Stimulated activated CD8-positive, alpha-beta memory T cell treated with anti-CD3 and anti-CD28 coated beads, Interleukin-12 subunit alpha, Interleukin-12 subunit beta, amount 100 ng/mL, for 1 hour (primary cell): Measurements from ENCODE around the gene KRT78.

Source experiments
- DNase-seq: peaks from one replicate; pipeline ENCODE4 v3.0.0-alpha.2; 2020; ENCODE audit warnings: low read depth

The KRT78 gene

DNA sequence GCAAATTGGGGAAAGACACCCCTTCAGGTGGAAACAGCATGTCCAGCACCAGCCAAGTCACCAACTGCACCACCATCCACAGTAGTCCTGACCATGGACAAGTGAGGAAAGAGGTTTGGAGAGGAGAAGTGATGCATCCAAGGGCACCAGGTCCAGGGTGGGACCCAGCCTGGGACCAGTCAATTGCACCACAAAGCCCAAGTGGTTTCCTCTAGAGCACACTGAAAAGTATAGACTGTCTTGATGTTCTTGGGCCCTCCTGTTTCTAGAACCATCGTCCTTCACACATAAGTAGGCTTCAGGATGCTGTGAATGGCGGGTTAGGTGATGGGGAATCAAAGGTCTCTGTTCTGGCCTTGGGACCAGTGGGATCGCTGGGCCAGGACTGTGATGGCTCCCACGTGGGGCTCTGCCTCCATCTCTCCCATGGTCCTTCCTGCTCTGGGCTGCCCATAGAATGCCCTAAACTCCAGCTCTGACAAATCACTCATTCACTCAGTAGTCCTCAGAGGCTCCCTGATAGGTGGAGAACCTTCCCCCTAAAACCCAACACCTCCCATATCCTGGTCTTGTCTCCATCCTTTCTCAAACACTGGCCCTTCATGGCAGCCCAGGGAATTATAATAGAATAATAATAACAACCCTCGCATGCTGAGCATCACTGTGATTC is 23.9 kb downstream of the KRT78 start:
- no peak for DNase-seq

DNA sequence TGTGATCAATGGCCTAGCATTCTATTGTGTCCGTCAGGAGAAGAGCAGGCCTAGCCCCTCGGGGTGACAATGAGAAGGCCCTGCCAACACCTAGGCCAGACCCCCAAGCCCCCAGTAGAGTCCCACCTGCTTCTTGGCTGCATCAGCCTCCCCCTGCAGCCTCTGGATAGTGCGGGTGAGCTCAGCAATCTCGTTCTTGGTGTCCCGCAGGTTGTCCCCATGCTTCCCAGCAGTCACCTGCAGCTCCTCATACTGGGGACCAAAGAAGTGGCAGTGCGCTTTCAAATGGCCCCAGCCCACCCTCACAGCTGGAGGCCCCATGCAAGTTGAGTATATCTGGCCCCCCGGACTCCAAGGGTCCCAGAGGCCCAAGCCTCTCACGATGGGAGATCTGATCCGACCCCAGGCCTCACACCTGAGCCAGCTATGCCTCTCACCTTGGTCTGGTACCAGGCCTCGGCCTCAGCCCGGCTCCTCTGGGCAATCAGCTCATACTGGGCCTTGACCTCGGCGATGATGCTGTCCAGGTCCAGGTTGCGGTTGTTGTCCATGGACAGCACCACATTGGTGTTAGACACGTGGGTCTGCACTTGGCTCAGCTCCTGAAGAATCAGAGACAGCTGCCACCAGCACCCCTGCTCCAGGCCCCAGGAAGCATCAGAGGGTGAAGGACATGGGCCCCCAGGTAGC is 24.9 kb downstream of the KRT78 start:
- DNase-seq: no peak

DNA sequence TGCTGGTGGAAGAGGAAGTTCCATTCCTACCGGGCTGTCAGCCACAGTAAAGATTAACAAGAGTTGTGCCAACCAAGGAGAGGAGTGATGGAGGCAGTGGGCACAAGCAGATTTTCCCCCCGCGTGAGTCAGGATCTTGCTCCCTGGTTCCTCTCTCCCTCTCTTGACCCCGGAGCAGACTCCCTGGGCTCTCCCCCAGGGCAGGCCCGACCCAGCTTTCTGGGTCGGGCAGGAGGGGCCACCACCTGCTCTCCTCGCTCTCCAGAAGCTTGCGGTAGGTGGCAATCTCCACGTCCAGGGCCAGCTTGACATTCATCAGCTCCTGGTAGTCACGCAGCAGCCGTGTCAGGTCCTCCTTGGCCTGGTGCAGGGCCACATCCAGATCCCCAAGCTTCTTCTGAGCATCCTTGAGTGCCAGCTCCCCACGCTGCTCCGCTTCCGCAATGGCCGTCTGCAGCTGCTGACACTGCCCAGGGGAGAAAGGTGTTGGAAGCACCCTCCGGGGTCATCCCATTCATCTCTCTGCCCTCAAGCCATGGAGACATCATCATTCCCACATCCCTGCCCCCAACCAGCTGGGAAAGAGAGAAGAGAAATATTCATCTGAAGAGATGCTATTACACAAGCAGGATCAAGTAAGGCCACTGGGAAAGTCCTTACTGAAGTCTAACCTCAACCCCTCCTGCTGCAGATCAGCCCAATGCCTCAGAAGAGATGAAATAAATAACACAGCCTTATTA is 25.9 kb downstream of the KRT78 start:
- no peak for DNase-seq

DNA sequence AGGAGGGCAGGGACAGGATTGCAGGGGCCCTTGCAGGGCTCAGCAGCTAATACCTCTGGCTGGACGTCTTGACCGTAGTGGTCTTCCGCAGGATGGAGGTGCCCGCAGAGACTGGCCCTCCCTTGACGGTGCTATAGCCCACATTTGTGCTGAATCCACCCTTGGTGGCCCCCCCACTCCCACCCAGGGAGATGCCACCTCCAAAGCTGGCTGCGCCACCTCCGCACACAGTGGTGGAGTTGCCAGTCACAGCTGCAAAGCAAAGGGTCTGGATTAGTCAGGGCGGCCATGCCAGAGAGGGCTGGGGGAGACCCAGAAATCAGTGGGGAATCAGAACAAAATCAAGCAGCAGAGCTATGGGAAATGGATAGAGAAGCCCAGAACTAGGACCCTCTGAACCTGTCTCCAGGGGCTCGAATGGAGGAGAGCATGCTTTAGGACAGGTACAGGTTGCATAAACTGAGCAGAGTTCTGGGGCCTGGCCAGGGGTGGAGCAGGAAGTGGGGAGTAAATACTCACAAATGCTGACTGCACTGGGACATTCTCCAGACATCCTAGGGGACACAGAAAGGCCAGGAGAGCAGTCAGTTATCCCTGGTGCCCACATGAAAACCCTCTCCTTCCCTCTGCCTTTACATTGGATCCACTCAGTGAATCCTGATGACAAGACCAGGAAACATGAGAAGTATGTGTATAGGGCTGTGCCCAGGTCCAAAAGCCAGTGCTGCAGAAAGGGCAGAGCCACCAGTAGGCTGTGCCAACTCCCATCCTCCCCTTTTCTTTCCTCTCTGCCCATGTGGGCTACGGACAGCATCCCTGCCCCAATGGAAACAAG is 26.8 kb downstream of the KRT78 start:
- DNase-seq: no peak

DNA sequence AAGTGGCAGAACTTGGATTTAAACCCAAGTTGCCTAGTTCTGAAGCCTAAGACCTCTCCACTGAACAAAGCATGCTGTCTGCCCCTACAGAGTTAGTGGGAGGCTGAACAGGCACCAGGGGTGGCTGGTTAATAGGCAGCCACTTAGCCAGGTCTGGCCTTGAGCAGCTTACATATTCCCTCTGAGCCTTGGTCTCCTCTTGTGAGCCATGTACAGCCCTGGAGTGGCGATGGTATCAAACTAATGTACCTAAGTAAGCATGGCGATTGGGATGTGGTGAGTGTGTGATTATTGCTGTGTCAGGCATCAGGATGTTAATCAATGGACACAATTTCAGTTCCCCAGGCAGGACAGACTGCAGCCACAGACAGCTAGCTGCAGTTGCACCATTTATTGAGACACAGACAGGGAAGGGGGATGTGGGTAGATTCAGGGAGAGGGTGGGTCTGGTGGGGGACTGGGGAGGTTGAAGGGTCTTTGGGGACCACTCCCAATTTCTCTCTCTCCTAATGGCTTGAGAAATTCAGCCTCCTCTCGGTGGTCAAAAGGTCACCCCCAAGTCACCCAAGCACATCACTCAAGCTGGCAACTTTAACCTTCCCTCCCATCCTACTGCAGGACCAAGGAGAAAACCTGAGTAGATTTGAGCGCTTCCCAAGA is 27.6 kb downstream of the KRT78 start:
- DNase-seq: no peak

DNA sequence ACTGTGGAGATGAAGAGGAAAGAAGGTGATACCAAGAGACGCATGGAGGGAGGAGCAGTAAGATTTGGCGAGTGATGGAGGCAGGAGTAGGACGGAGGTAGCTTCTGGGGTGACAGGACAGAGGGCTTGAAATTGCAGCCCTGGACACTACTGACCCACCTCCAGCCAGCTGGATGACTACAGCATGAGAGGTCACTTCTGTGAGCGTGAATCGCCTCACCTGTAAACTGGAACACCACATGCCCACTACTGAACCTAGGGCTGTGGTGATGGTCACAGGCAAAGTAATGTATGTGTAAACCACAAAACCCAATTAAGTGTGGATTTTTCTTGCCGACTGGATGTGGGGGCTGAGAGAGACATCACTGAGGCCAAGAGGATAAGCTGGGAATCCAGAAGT is 28.3 kb downstream of the KRT78 start:
- no peak for DNase-seq

DNA sequence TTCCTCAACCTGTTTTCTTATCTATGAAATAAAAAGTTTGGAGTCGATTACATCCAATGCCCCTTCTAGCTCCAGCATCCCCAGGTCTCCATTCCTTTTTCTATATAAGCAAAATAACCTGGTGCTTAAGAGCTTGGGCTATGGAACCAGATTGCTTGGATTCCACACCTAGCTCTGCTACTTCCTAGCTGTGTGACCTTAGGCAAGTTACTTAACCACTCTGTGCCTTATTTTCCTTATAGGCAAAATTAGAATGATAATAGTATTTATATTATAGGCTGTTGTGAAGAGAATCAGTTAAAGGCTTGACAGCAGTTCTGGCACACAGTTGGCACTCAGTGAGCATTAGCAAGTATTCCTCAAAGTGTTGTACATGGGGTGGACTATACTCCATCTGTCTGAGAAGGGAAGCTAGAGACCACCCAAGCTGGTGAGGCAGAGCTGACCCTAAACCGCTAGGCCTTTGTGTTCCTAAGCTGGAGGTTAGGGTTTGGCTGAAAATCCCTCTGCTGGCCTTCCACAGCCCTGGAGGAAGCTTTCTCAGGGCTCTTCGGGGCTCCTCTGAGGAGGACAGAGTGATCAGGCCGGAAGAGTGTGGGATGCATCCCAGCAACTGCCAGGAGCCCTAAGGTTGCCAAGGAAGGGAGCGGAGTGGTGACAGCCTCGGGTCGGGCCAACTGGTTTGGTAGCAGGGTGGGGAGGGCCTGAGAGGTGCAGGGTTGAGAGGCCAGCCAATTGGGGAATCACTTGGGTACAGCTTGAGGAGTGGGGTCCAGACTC is 28.9 kb downstream of the KRT78 start:
- no peak for DNase-seq

DNA sequence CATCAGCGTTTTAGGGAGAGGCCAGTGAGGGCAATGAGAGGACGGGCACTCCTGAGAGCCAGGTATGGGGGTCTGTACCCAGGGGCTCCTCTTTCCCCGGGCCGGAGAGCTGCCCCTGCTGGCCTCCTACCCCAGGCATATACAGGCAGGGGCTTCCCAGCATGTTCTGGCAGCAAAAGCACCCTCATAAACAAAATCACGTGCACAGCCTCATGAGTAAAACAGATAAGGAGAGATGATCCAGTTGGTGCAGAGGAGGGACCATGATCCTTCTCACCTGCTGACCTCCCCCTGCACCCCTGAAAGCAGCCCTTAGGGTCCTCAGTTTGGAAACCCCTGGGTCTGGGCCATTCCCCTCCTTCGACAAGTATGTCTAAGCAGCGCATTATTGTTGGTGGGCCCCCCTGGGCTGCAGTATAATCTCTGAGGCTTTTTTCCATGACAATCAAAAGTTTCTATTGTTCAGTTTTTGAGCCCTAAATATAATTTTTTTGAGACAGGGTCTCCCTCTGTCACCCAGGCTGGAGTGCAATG is 29.8 kb downstream of the KRT78 start:
- no peak for DNase-seq

DNA sequence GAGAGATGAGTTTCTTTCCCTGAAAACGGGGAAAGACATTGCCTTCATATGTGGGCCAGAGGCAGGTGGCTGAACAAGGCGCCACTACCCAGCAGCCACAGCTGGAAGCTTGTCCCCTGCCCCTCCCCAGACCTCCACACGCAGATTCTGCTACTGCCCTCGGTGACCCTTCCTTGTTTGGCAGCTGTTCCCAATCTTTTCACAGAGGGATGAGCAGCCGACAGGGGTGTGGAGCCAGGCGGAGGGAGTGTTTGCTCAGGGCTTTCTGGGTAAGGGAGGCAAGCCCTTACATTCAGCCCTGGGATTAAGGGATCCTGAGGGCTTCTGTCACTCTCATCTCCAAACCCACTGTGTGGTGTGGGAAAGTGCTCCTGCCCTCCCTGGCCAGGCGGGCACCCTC is 30.4 kb downstream of the KRT78 start:
- no peak for DNase-seq

DNA sequence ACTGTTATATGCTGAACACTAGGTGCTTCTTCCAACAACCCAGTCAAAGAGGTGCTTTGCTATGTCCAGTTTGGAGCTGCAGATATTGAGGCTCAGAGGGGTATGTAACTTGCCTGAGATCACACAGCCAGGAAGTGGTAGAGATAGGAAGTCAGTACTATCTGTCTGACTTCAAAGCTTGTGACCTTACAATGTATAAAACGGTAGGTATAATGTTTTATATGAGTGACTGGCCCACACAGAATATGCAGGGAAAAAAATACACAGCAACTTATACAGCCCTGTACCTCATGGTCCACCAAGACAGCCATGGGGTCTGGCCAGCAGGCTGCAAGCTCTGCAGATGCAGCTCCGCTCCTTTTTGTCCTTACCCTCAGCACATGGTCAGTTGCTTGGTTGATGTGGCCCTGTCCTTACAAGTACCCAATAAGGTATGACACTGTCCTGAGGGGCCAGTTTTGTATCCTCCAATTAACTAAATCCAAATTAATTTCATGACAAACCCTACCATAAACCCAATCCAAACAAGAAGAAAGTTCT is 31.0 kb downstream of the KRT78 start:
- no peak for DNase-seq

DNA sequence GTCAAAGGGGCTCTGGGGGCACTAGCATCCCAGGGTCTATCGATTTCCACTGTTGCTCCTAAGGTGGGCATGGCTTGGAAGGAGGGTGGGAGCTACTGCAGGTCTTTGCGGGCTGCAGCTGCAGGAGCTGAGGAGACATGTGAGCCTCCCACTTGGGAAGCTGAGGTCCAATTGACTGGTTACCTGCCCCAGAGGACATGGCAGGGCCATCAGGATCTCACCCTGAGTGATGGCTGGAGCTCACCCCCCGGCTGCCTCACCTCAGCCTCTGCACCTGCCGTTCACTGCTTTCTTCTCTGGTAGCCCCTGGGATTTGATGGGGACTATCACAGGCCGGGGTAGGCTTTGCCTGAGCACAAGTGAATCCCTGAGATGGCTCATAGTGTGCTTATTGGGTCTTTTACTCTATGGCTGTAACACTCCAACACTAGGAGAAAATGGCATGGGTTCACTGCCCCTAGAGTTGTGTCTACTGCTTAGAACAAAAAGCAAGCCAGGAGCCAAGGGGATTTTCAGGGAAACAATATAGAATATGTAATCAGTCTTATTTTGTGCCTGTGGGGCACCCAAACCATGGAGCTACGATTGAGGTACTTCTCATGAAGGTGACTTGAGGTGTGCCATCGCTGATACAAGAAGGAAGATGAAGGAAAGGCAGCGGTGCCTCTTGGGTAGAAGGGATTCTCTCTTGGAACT is 31.6 kb downstream of the KRT78 start:
- DNase-seq: no peak

DNA sequence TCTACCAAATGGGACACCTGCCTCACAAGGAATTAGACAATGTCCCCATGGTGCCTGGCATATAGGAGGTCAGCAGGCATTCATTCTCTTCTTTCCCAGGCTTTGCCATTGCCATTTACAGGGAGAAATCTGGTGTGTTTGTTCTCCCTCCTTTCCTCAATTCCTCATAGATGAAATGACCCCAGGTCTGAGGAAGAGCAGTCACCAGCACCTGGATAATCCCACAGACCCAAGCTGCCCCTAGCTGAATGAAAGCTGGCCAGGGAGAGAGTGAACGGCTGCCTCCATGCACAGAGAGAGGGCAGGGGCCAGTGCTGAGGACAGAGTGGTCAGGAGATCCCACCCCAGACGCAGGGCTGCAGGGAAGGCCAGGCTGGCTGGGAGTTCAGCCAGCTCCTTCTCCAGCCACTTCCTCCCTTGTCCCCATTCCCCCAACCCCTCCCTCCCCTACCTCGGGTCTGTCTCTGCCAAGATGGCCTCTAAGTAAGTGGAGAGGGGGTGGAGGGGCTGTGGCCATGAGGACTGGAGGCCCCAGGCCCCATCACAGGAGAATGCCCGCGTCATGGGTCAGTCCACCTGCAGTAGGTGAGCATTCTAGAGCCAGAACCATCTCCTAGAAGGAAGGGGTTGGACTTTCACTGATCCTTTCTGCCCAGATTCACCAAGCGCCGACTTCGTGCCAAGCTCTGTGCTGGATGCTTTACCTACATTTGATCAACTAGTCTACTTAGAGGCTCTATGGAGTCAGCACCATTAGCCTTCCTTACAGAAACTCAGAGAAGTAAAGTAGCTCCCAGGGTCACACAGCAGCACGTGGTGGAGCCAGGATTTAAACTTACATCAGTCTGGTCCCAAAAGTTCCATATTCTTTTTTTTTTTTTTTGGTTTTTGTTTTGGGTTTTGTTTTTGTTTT is 32.9 kb downstream of the KRT78 start:
- no peak for DNase-seq

DNA sequence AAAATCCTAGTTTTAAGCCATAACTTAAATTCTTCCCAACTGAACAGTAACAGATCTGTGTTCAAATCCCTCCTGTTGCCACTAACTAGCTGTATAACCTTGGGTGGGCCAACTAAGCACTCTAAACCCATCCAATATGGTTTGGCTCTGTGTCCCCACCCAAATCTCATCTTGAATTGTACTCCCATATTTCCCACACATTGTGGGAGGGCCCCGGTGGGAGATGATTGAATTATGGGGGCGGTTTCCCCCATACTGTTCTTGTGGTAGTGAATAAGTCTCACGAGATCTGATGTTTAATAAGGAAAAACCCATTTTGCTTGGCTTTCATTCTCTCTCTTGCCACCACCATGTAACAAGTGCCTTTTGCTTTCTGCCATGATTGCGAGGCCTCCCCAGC is 33.6 kb downstream of the KRT78 start:
- DNase-seq: no peak

DNA sequence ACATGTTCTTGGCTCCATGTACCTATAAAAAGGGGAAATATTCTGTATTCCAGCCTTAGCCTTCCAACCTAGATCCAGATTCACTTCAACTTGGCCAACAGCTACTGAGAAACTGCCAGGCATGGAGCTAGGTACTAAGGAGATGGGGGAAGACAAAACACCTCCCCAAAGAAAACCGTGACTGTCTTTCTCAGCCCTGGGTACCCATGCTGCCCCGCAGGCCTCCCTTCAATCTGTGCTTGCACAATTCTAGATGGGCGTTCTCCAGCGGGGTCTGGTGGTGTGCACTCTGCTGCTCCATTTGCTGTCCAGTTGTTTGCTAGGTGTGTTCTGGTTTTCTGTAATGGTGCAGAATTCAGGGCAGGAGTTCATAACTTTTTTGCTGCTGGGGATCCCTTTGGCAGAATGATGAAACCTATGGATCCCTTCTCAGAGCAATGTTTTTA is 34.1 kb downstream of the KRT78 start:
- DNase-seq: no peak

DNA sequence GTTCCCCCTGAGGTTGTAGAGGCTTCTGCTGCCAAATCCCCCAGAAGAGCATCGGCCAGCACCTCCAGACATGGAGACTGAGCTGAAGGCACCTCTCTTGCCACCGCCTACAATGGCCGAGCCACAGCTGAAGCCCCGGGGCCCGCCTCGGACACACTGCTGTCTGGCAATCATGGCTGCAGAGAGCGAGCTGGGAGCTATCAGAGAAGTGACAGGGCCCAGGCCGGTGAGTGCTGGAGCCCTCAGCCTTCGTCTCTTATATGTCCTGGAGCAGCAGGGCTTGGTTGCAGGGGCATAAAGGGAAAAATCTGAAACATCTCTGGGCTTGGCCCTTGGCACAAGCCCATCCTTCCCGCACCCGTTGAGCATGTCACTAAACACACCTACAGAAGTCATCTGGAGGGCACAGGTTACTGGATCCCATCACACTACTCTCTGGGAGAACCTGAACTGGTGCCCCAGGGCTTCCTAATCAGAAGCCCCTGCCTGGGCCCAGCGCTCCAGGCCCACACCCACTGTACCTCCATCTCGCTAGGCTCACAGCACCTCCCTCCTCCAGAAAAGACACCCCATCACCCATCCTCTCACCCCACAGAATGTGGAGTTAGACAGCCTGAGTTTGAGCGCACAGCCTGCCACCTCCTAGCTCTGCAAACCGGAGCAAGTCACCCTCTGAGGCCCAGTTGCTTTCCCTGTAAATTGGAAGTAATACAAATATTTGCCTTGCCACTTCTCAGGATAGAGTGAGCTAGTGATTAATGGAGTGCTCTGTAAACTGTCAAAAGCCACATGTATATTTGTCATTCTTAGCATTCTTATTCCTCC is 34.7 kb downstream of the KRT78 start, which contains the start of gene KRT4:
KRT4 (minus strand) TSS at position 232 of the 825 bp plus-strand sequence; CDS start at position 174, 58 bp downstream.
- no peak for DNase-seq

DNA sequence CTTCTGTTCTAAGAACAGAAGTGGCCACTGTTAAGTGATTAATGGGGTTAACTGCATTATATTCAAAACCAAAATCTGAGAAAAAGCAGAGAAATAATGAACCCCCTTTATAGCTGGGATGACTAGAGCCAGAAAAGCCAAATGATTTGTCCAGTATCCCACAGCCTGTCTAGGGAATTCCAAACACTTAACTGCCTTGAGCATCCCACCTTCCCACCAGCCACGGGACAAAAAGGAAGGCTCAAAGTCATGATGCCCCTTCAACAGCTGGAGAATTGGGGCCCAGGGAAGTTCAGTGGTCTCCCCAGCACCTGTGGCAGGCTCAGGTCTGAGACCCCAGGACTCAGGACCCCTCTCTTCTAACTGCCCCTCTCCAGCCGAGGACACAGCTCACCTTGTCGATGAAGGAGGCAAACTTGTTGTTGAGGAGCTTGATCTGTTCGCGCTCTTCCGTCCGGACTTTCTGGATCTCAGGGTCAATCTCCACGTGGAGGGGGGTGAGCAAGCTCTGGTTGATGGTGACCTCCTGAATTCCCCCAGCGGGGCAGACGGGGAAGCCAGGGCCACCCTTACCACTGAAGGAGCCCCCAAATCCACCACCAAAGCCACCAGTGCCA is 35.5 kb downstream of the KRT78 start:
- no peak for DNase-seq

DNA sequence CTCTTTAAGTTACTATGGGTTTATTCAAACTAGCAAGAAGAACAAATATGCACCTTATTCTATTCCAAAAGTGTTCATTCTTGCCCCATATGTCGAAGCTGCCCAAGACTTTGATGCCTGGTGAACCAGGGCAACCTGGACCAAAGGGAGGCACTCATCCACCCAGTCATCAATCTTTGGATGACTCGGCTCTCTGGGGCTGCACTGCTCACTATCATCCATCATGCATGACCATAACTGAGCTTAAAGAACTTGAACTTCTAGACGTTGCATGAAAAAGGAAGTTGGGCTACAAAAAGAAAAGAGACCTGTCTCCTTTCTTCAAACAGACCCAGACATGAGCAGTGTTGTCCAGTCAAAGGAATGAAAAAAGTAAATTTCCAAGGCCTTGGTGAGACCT is 36.0 kb downstream of the KRT78 start:
- DNase-seq: no peak
